Body of pancreas (tissue), 4 donors: ENCODE results near the gene PRMT5. TPM values are rescaled to one million over a fixed set of nuclear protein-coding genes. Genes with fewer than 3 reads are reported as not detected.
A peak's percentile ranks its signal among the peaks of the same experiment; 100 is the strongest.

Experiments
- ATAC-seq: fragments of 150-250 bp; one replicate; pipeline ENCODE4 v1.9.1; 2016
- DNase-seq, 4 donors: peaks; one replicate each; pipeline ENCODE4 v3.0.0-alpha.2; 2019
- H3K27ac ChIP-seq, 4 donors: fragments of 200-600 bp; sonication (generic); 1 replicate in 3 of 4; 2 replicates in 1 of 4; pipeline versions ENCODE4 v1.5.1 to v1.6.1; 2016 to 2019; ENCODE audit warnings: mild to moderate bottlenecking in 1 of 4, mixed read lengths in 1 of 4, moderate library complexity in 1 of 4
- H3K27me3 ChIP-seq, 2 donors: fragments of 200-600 bp; sonication (generic); one replicate each; pipeline ENCODE4 v1.6.0; 2016; ENCODE audit warnings: mild to moderate bottlenecking in 1 of 2
- H3K36me3 ChIP-seq, 2 donors: fragments of 200-600 bp; sonication (generic); replicated peaks in 1 of 2; 2 replicates each; pipeline ENCODE4 v1.5.1; 2016; ENCODE audit warnings: low read depth in 2 of 2; ENCODE audit not compliant: insufficient read depth in 1 of 2
- H3K4me1 ChIP-seq: fragments of 200-600 bp; sonication (generic); one replicate; pipeline ENCODE4 v1.6.0; 2016
- H3K4me3 ChIP-seq, 2 donors: fragments of 200-600 bp; sonication (generic); 1 replicate in 1 of 2; 2 replicates in 1 of 2; pipeline ENCODE4 v1.5.1; 2016 to 2019
- H3K9me3 ChIP-seq, 3 donors: fragments of 200-600 bp; sonication (generic); 1 replicate in 2 of 3; 2 replicates in 1 of 3; pipeline ENCODE4 v1.5.1; 2016
- POLR2A ChIP-seq, 3 donors: fragments of 450-650 bp; IDR thresholded peaks; one replicate each; pipeline ENCODE4 v1.6.1; 2016; ENCODE audit warnings: antibody characterized with exemption in 3 of 3, mild to moderate bottlenecking in 2 of 3
- WGBS, 2 donors: methylation state at CpG; one replicate each; pipeline ENCODE4 v1.1.5; 2017; 5-methylcytosine and 5-hydroxymethylcytosine counted together
- intact Hi-C: fragments of 100-400 bp; cut with DNase I; formaldehyde crosslinking; loops from one replicate; pipeline ENCODE4 v1.15.1; 2023
- total RNA-seq, 2 donors: library from RNA; depleted of rRNA; stranded (reverse); fragments of >200 nt; gene quantifications; one replicate each; pipeline ENCODE4 v1.1.0, GENCODE V29; 2016
- TF ChIP-seq, protein P1 (sequence below), 7 experiments: fragments of 450-650 bp in 4 of 7; fragments of 200-600 bp in 3 of 7; sonication (generic) in 3 of 7; IDR thresholded peaks; one replicate each; pipeline ENCODE4 v1.5.1; 2016 to 2019; ENCODE audit warnings: antibody characterized with exemption in 7 of 7

The PRMT5 gene
- 10 to 100 TPM; 36.1 to 40.2 TPM for total RNA-seq

DNA sequence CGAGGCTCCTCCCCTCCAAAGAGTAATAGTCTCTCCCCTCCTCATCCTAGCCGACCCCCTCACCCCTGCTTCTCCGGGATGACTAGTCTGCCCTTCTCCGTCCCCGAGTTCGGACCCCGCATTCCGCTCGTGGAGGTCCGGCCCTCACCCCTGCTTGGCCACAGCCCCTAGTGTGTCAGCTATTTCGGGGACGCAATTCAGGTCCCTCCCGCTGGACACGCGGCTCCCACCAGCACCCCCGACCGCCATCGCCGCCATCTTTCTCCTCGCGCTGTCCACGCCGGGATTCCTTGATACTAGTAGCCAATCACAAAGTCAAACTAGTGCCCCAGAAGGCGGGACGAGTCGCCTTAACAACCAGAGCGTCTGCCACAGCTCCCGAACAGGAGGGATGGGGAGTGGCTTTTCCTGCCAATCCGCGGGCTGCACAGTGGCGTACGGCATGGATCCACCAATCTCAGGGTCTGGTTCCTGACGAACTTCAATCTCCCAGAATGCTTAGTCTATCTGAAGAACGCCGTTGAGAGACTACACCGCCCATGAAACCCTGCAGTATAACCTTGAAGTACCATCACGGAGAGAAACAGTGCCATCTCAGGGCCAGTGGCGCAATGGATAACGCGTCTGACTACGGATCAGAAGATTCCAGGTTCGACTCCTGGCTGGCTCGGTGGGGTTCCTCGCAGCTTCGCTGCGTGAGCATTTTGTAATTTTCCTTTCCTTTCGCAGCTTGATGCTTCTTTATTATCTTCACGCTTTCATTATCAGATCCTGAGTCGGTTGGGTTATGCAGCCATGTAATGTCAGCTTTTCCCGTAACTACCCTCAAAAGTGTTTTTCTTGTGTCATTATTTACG, at the start of gene PRMT5:
PRMT5 (minus strand) TSS at position 273 of the 857 bp plus-strand sequence; CDS start at position 258, 15 bp downstream.
- peak; percentile 66 to 95 (median 94) for TF ChIP-seq POLR2A (IDR thresholded peaks at IDR 0.05)
- TF ChIP-seq, protein P1, sequence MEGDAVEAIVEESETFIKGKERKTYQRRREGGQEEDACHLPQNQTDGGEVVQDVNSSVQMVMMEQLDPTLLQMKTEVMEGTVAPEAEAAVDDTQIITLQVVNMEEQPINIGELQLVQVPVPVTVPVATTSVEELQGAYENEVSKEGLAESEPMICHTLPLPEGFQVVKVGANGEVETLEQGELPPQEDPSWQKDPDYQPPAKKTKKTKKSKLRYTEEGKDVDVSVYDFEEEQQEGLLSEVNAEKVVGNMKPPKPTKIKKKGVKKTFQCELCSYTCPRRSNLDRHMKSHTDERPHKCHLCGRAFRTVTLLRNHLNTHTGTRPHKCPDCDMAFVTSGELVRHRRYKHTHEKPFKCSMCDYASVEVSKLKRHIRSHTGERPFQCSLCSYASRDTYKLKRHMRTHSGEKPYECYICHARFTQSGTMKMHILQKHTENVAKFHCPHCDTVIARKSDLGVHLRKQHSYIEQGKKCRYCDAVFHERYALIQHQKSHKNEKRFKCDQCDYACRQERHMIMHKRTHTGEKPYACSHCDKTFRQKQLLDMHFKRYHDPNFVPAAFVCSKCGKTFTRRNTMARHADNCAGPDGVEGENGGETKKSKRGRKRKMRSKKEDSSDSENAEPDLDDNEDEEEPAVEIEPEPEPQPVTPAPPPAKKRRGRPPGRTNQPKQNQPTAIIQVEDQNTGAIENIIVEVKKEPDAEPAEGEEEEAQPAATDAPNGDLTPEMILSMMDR (IDR thresholded peaks at IDR 0.05), result no peak
- DNase-seq, result peak; percentile 99 to 100 (median 99)
- Histone ChIP-seq H3K4me1 (peaks cover 53% of the 10 kb centered on the region), H3K27me3 (no peaks in the 10 kb centered on the region), H3K9me3 (no peaks in the 10 kb centered on the region), H3K36me3 (peaks cover 0 to 5% of the 10 kb centered on the region in 2 donors), H3K4me3 (peak within 1 kb of the TSS; percentile 82 to 89), H3K27ac (peak within 1 kb of the TSS; percentile 83 to 93 (median 86))
- ATAC-seq, result peak; percentile 98
- intact Hi-C loops, result no loop called here
- 0% methylated on average over 31 to 51 of the region's 51 CpGs for WGBS, 2 donors

DNA sequence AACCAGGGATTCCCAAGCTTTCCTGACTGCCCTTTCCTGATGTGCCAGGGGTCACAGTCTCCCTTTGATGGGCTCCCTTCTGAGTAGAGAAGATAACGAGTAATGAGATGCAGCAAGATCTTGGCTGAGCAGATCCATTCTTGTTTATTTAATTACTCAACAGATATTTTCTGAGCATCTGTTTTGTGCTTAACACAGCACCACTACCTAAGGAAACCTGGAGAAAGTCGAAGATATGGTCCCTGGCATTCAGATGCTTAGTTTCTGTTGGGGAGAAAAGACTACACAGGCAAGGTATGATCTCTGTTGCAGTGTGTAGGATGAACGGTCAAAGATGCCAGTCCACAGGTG, 49.3 kb upstream of the PRMT5 start:
- H3K27ac ChIP-seq, result peak overlapping the region; percentile 66 to 91 (median 87)
- H3K4me3 ChIP-seq, result no peak overlapping the region
- intact Hi-C loops, result no loop called here
- no peak for DNase-seq
- no peaks in the 10 kb centered on the region for H3K36me3 ChIP-seq
- peaks cover 76% of the 10 kb centered on the region for H3K4me1 ChIP-seq
- TF ChIP-seq, protein P1 (IDR thresholded peaks at IDR 0.05), result no peak
- no peak for TF ChIP-seq POLR2A (IDR thresholded peaks at IDR 0.05)
- no peaks in the 10 kb centered on the region for H3K9me3 ChIP-seq
- ATAC-seq, result no peak
- H3K27me3 ChIP-seq, result no peaks in the 10 kb centered on the region
- WGBS, 2 donors, result 42 to 62% methylated on average over 3 of the region's 3 CpGs

DNA sequence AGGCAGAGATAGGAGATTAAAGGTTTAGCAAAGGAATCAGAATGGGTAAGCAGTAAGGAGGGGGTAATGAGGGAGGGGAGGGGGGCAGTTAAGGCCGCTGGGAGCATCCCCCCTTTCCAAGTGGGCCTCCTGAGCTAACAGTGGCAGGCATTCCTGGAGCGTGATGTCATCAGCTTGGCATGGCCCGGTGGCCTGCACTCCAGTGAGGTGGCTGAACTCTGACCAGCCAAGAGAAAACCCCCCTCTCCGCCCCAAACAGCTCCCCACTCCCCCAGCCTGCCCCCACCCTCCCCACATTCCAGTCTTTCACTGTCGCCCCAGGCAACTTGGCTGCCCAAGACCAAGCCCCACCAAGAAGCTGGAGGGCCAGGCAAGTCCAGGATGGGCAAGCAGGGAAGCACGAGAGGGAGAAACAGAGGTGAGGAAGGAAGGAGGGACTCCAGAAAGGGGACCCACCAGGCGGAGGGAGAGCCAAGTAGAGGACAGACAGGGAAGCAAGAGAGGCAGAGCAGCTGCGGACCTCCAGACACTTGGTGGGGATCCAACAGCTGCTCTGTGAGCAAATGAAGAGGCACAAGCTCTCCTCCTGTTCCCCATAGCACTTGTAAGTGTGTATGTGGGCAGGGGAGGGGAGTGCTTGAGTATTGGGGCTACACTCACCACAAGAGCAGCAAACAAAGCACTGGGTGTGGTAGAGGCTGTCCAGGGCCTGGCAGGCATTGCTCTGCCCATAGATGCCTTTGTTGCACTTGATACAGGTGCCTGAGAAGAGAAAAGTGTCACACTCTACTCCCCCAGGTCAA, 48.7 kb upstream of the PRMT5 start:
- no peak overlapping the region for H3K4me3 ChIP-seq
- 20 to 26% methylated on average over 7 to 8 of the region's 8 CpGs for WGBS, 2 donors
- H3K27ac ChIP-seq, result peak overlapping the region; percentile 66 to 91 (median 87)
- intact Hi-C loops, result no loop called here
- peak; percentile 80 for ATAC-seq
- TF ChIP-seq, protein P1 (IDR thresholded peaks at IDR 0.05), result no peak
- no peak for TF ChIP-seq POLR2A (IDR thresholded peaks at IDR 0.05)
- no peaks in the 10 kb centered on the region for H3K36me3 ChIP-seq
- no peaks in the 10 kb centered on the region for H3K9me3 ChIP-seq
- DNase-seq, result peak; percentile 86 to 90 (median 89)
- H3K27me3 ChIP-seq, result no peaks in the 10 kb centered on the region
- H3K4me1 ChIP-seq, result peaks cover 70% of the 10 kb centered on the region

DNA sequence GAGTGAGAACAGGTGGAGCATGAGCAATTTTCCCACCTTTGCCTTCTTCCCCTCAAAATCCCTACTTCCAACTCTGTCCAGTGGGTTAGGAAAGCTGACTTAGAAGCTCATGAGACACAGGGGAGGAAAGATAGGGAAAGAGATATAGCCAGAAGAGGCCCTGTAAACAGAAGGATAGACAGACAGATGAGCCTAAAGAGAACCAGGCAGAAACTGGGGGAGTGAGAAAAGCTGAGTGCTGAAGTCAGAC, 48.2 kb upstream of the PRMT5 start:
- no peaks in the 10 kb centered on the region for H3K9me3 ChIP-seq
- TF ChIP-seq POLR2A (IDR thresholded peaks at IDR 0.05), result no peak
- TF ChIP-seq, protein P1 (IDR thresholded peaks at IDR 0.05), result no peak
- H3K27ac ChIP-seq, result peak overlapping the region; percentile 66 to 91 (median 87)
- peaks cover 70% of the 10 kb centered on the region for H3K4me1 ChIP-seq
- no peaks in the 10 kb centered on the region for H3K27me3 ChIP-seq
- H3K36me3 ChIP-seq, result no peaks in the 10 kb centered on the region
- intact Hi-C loops, result no loop called here
- peak; percentile 7 for ATAC-seq
- H3K4me3 ChIP-seq, result no peak overlapping the region
- DNase-seq, result no peak
